ENCODE data around the gene MDH2.
"Not testable (repeated sequence)": the region's sequence is repeated elsewhere in the genome, so short reads cannot be mapped to it uniquely, and the experiment has no call there.

Gene MDH2

DNA sequence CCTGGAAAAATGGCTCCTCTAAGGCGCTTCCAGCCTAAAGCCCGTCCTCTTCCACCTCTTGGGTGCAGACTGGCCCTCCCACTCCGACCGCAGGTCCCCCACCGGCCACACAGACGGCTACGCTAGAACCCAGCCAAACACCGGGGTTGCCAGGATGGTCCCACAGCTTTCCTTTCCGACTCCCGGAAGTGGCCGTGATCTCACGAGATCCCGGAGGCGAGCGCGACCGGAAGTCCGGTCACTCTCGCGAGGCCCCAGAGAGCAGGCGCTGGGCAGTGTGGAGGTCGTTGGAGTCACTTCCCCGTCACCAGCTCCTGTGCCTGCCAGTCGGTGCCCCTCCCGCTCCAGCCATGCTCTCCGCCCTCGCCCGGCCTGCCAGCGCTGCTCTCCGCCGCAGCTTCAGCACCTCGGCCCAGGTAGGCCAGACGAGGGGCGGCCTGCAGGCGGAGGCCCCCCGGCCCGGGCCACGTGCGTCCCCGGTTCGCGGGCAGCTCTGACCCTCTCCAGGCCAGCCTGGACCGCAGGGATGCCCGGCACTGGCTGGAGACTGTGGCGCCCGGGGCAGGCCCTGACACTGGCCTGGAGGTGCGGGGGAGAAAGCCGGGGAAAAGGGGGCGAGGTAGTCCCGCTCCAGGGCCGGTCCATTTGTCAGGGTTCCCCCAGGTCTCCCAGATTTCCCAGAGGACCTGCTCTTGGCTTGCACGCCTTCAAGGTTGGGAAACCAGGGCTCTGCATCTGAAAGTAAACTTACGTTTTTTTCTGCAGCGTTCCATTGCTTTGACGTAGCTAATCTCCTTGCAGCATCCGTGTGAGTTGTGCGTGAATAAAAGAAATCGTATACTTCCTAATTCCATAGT is at the start of gene MDH2, which contains the start of gene STYXL1:
Gene MDH2 (plus strand): TSS at position 296 of the 857 bp plus-strand sequence. CDS start 55 bp downstream, at position 351.
Gene STYXL1 (minus strand): TSS at position 190 of the 857 bp plus-strand sequence. CDS start 17,477 bp downstream, outside the sequence.
- peak; percentile 80 for DNase-seq

DNA sequence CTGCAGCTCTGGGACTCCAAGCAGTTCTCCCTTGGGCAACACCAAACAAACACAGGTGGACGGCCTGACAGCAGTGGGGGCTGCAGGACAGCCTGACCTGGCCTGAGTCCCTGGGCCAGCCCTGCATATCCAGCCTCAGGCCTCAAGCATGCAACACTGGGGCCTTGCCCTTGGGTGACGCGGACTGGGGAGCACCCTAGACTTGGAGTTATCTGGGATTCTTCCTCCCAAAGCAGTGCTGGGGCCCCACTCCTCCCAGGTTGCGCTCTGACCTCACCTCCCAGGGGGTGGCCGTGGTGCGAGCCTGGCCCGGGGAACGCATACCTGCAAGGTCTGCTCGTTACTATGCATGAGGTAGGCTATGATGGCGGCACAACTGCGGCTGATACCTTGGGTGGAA is 47.3 kb upstream of the MDH2 start:
- DNase-seq = no peak

GRCh38 chr7:76002139-76002538 is 45.8 kb upstream of the MDH2 start:
- DNase-seq = no peak

DNA sequence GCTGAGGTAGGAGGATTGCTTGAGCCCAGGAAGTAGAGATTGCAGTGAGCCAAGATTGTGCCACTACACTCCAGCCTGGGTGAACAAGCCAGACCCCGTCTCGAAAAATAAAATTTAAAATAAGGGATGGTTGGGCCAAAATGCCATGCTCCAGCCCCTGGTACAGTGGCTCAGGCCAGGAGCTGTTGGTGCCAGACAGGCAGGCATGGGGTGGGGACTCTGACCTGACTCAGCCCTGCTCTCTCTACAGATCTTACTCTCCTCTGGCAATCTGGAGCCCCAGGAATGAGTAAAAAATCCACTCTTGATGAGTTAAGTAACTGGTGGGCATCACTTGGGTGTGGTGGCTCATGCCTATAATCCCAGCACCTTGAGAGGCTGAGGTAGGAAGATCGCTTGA is 45.1 kb upstream of the MDH2 start:
- DNase-seq = no peak

DNA sequence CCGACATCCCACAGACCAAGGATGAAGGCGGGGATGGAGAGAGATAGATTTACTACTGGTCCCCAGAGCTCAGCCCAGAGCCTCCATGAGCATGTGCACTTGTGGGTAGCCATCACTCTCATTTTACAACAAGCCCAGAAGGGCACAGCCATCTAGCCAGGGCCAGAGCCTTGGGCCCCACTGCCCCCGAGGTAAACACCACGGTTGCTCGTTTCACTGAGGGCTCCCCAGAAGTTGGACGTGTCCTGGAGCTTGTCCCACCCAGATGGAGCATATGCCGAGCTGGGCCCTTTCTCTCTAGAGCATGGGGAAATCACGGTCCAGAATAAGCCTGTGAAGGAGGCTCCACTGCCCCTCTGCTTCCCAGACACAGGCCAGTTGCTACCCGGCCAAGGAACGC is 44.6 kb upstream of the MDH2 start:
- no peak for DNase-seq

- DNase-seq = not testable (repeated sequence)
Observed at GRCh38 chr7:76005004-76005403, 42.9 kb upstream of the MDH2 start.

- no peak for DNase-seq
Observed at GRCh38 chr7:76008156-76008687, 39.7 kb upstream of the MDH2 start.

GRCh38 chr7:76009672-76010600 is 38.0 kb upstream of the MDH2 start:
- DNase-seq = no peak

- DNase-seq = no peak
Observed at GRCh38 chr7:76011442-76011861, 36.5 kb upstream of the MDH2 start.

DNA sequence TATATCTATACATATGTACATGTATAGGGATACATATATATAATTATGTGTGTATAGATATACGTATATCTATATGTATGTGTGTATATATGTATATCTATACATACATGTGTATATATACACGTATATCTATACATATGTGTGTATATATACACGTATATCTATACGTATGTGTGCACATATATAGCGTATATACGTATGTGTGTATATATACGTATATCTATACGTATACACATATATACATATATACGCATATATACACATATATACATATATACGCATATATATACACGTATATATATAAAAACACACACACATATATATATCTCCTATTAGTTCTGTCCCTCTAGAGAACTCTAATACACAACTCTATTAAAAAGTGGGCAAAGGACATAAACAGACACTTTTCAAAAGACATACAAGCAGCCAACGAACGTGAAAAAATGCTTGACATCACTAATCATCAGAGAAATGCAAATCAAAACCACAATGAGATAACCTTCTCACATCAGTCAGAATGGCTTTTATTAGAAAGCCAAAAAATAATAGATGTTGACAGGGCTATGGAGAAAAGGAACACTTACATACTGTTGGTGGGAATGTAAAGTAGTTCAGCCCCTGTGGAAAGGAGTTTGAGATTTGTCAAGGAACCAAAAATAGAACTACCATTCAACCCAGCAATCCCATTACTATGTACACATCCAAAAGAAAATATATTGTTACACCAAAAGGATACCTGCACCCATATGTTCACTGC is 31.5 kb upstream of the MDH2 start:
- no peak for DNase-seq

DNA sequence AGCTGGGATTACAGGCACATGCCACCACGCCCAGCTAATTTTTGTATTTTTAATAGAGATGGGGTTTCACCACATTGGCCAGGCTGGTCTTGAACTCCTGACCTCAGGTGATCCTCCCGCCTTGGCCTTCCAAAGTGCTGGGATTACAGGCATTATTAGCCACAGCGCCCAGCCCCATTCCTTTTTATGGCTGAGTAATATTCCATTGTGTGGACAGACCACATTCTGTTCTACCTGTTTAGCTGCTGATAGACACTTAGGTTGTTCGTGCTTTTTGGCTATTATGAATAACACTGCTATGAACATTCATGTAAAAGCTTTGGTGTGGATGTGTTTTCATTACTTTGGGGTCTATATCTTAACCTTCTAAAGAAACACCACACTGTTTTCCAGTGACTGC is 29.4 kb upstream of the MDH2 start:
- DNase-seq = not testable (repeated sequence)

GRCh38 chr7:76020031-76020714 is 27.7 kb upstream of the MDH2 start:
- DNase-seq = no peak

DNA sequence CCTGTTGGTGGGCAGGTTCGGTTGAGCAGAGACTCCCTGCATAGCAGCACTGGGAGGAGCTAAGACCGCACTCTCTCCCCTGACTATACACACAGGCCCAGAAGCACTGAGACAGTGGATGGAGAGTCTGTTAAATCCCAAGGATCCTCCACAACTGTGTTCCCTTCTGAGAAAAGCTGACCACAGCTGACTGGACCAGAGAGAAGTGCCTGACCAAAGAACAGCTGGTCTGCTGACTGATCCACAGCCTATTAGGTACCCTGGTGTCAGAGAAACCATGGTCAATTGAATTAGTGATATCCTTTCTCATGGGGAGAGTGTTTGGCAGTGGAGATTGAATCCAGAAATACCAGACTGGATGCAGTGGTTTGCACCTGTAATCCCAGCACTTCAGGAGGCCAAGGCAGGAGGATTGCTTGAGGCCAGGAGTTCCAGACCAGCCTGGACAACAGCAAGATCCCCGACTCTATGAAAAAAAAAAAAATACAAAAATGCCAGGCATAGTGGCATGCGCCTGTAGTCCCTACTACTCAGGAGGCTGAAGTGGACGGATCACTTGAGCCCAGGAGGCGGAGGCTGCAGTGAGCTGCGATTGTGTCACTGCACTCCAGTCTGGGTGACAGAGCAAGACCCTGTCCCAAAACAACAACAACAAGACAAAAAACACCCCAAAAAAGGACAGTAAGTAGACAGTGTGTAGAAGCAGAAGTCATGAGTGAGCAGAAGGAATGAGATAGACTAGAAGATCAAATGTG is 25.7 kb upstream of the MDH2 start:
- DNase-seq = no peak

- no peak for DNase-seq
Observed at GRCh38 chr7:76023002-76023401, 24.9 kb upstream of the MDH2 start.

GRCh38 chr7:76029682-76030081 is 18.2 kb upstream of the MDH2 start:
- peak; percentile 27 for DNase-seq

GRCh38 chr7:76031964-76032363 is 15.9 kb upstream of the MDH2 start:
- no peak for DNase-seq

DNA sequence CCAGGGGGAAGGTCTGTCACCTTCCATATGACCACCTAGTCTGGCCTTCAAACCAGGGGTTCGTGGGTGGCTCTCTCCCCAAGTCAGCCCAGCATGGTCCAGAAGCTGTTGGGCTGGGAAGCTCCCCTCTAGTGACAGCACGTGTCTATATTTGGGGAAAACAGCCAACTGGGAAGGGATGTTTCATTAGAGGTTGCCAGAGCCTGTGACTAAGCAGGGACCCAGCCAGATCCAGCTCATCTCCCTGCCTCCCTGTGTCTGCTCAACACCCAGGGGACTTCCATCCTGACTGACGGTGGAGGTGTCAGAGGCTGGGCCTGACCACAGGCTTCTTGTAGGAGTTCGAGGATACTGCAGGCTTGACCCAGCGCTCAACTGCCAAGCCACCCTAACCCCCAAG is 10.6 kb upstream of the MDH2 start:
- no peak for DNase-seq

- DNase-seq = no peak
Observed at GRCh38 chr7:76040126-76040525, 7.8 kb upstream of the MDH2 start.

GRCh38 chr7:76044375-76044865 is 3.5 kb upstream of the MDH2 start:
- DNase-seq = no peak

DNA sequence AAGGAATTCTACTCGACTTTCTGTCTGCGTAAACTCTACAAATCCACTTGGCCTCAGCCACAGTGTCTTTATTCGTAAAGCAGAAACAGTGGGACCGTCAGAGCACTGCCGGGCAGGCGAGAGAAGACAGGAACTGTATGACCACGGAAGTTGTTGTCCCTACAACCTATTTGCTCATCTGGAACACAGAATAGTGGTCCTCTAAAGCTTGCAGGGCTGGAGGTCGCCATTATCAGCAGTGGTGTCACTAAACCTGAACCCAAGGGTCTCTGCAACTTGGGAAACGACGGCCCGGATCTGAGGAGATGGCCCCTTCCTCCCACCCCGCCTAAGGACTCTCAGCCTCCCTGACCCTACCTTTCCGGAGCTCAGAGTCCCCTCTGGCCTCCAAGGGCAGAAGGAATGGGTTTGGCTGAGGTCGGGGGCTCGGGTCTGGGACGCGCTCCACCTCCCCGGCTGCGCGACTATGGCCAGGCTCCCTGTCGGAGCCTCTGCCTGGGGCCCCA is 548 bp upstream of the MDH2 start:
- no peak for DNase-seq

DNA sequence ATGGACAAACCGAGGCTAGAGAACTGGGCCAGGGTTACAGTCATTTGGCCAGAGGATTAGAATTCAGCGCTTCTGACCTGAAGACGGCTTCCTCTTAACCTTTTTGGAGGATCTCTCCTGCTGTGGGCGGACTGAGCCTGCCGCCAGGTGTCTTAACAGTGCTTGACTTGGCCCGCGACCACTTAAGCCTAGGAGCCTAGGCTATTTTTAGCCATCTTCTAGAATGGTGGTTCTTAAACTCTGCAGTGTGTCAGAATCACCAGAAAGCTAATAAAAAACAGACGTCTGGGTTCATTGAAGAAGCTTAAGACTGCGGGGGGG is 722 bp downstream of the MDH2 start:
- DNase-seq = no peak
